HepG2 (cell line): ENCODE data around the gene EIF4G3. TPM values are rescaled to one million over a fixed set of nuclear protein-coding genes. Genes with fewer than 3 reads are reported as not detected.

Source experiments
- AGO2 ChIP-seq: fragments of 200-400 bp; formaldehyde crosslinking; optimal IDR thresholded peaks from 2 replicates; pipeline ENCODE3; 2017; ENCODE audit warnings: mild to moderate bottlenecking, low read depth, low read length, moderate library complexity
- BRCA1 ChIP-seq: sonication (generic); formaldehyde crosslinking; IDR thresholded peaks from 2 replicates; pipeline ENCODE4 v1.4.0; 2020; ENCODE audit warnings: missing genetic modification reagents
- DMAP1 ChIP-seq: IDR thresholded peaks from 2 replicates; pipeline ENCODE4 v1.6.1; 2016
- DR1 ChIP-seq: sonication (generic); formaldehyde crosslinking; IDR thresholded peaks from 2 replicates; pipeline ENCODE4 v1.8.0; 2021; ENCODE audit warnings: mild to moderate bottlenecking, missing genetic modification reagents, inconsistent platforms
- HNRNPLL ChIP-seq: fragments of 200-400 bp; formaldehyde crosslinking; IDR thresholded peaks from 2 replicates; pipeline ENCODE4 v1.6.1; 2017; ENCODE audit warnings: mild to moderate bottlenecking, low read depth, low read length; ENCODE audit not compliant: poor library complexity, severe bottlenecking
- HNRNPUL1 ChIP-seq: fragments of 200-400 bp; formaldehyde crosslinking; IDR thresholded peaks from 2 replicates; pipeline ENCODE4 v1.6.1; 2017; ENCODE audit warnings: low read depth, mild to moderate bottlenecking, low read length, moderate library complexity
- IKZF4 ChIP-seq: sonication (generic); formaldehyde crosslinking; IDR thresholded peaks from 2 replicates; pipeline ENCODE4 v1.5.1; 2020; ENCODE audit warnings: borderline replicate concordance, mild to moderate bottlenecking, low read depth, missing genetic modification reagents; ENCODE audit errors: not compliant biosample characterization
- MIER3 ChIP-seq: IDR thresholded peaks from 2 replicates; pipeline ENCODE4 v1.6.1; 2016; ENCODE audit warnings: missing compliant biosample characterization, borderline replicate concordance
- MTERF4 ChIP-seq: sonication (generic); formaldehyde crosslinking; IDR thresholded peaks from 2 replicates; pipeline ENCODE4 v1.8.0; 2023; ENCODE audit warnings: mild to moderate bottlenecking, missing genetic modification reagents
- RFX3 ChIP-seq: IDR thresholded peaks from 2 replicates; pipeline ENCODE4 v1.6.1; 2016; ENCODE audit warnings: missing biosample characterization, missing genetic modification reagents
- RXRA ChIP-seq: sonication (generic); formaldehyde crosslinking; IDR thresholded peaks from 2 replicates; pipeline ENCODE4 v1.5.1; 2020; ENCODE audit warnings: missing genetic modification reagents
- ZFX ChIP-seq: sonication (generic); formaldehyde crosslinking; IDR thresholded peaks from 2 replicates; pipeline ENCODE4 v1.4.0; 2020; ENCODE audit warnings: mild to moderate bottlenecking, low read depth, missing genetic modification reagents, moderate library complexity
- ZNF263 ChIP-seq: sonication (generic); formaldehyde crosslinking; IDR thresholded peaks from 2 replicates; pipeline ENCODE4 v1.4.0; 2020; ENCODE audit warnings: missing genetic modification reagents
- ZNF274 ChIP-seq: sonication (generic); formaldehyde crosslinking; IDR thresholded peaks from 2 replicates; pipeline ENCODE4 v1.5.1; 2020; ENCODE audit warnings: mild to moderate bottlenecking, missing genetic modification reagents
- ZNF34 ChIP-seq: sonication (generic); formaldehyde crosslinking; IDR thresholded peaks from 2 replicates; pipeline ENCODE4 v1.4.0; 2020; ENCODE audit warnings: mild to moderate bottlenecking, missing genetic modification reagents, borderline replicate concordance
- ZNF777 ChIP-seq: sonication (generic); formaldehyde crosslinking; IDR thresholded peaks from 2 replicates; pipeline ENCODE4 v1.4.0; 2020; ENCODE audit warnings: missing genetic modification reagents
- ZXDC ChIP-seq: sonication (generic); formaldehyde crosslinking; IDR thresholded peaks from 2 replicates; pipeline ENCODE4 v1.5.0; 2020; ENCODE audit warnings: mild to moderate bottlenecking, missing genetic modification reagents
- polyA plus RNA-seq, 8 experiments: library from polyadenylated mRNA; depleted of rRNA in 3 of 8; stranded (reverse) in 7 of 8; unstranded in 1 of 8; fragments of >200 nt; fragmentation: Illumina TruSeq in 4 of 8; extraction: Trizol in 4 of 8; gene quantifications; 2 replicates each; pipeline versions ENCODE4 v1.2.1 to v1.2.3, GENCODE V29; 2011 to 2016; ENCODE audit warnings: low read depth in 4 of 8, missing spikeins in 1 of 8, mixed read lengths in 1 of 8; ENCODE audit not compliant: insufficient read depth in 1 of 8
- total RNA-seq, 5 experiments: library from RNA; depleted of rRNA; stranded (reverse); fragments of >200 nt; fragmentation: Illumina TruSeq; extraction: Trizol; gene quantifications; 2 replicates each; pipeline ENCODE4 v1.2.3, GENCODE V29; 2016; ENCODE audit warnings: low read depth in 1 of 5
- TF ChIP-seq, protein P1 (sequence below): sonication (generic); formaldehyde crosslinking; IDR thresholded peaks from 2 replicates; pipeline ENCODE4 v1.5.0; 2020; ENCODE audit warnings: missing genetic modification reagents
- TF ChIP-seq, protein P2 (sequence below): sonication (generic); formaldehyde crosslinking; IDR thresholded peaks from 2 replicates; pipeline ENCODE4 v1.4.0; 2020; ENCODE audit warnings: mild to moderate bottlenecking, missing genetic modification reagents

EIF4G3 gene
- total and polyA plus RNA-seq, 2 of the 13 experiments (the other 11 are each of a cell fraction or from before 2014, with no cell fraction given): 22.2 to 27.6 TPM

DNA sequence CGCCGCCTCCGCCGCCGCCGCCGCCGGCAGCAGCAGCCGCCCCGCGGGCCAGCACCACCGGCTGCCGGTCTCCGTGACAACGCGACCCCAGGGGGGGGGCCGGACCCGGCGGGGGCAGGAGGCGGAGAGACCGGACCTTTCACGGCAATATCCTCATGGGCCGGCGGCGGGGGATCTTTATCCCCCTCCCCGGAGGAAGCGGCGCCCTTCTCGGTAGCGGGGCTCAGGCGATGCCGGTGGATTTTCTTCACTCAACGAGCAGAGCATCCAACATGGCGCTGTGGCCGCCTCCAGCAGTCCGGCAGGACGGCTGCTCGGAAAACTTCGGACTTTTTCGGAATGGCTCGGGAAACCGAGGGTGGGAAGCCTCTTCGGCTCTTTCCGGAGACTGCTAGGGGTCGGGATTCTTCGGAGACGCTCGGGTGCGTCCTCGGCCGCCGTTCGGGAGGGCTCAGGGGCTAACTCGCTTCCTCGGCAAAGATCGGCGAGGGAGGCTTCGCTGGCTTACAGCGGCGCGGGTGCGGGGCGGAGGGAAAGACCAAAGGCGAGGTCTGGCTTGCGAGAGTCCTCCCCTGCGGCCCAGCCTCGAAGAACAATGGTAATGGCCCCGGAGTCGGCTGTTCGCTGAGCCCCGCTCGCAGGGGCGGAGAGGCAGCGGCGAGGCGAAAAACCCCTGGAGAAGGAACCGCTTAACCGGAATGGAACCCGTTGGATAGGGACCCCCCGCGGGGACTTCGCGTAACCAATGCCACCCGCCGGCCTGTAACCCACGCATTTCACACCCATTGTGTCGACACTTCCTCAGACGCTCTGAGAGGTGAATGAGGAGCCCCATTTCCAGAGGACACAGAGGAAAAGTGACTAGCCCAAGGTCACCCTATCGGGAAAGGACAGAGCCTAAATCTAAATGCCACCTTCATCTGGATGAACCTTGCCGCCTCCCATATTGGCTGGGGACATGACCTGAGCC lies at the start of gene EIF4G3 (continued):
- TF ChIP-seq, protein P1, sequence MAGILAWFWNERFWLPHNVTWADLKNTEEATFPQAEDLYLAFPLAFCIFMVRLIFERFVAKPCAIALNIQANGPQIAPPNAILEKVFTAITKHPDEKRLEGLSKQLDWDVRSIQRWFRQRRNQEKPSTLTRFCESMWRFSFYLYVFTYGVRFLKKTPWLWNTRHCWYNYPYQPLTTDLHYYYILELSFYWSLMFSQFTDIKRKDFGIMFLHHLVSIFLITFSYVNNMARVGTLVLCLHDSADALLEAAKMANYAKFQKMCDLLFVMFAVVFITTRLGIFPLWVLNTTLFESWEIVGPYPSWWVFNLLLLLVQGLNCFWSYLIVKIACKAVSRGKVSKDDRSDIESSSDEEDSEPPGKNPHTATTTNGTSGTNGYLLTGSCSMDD (CRISPR knock-in tag): no peak
- peak; percentile 49; the same call in 1 of the 2 replicates for TF ChIP-seq ZNF777
- TF ChIP-seq RFX3 (CRISPR knock-in tag): peak; percentile 62; the same call in 1 of the 2 replicates
- peak; percentile 15; the same call in 1 of the 2 replicates for TF ChIP-seq RXRA (CRISPR knock-in tag)
- no peak for TF ChIP-seq HNRNPUL1
- peak; percentile 15 for TF ChIP-seq AGO2
- TF ChIP-seq ZNF274 (CRISPR knock-in tag): peak; percentile 63; the same call in 1 of the 2 replicates
- peak; percentile 24; the same call in 1 of the 2 replicates for TF ChIP-seq MIER3 (CRISPR knock-in tag)
- peak; percentile 17 for TF ChIP-seq IKZF4 (CRISPR knock-in tag)
- peak; percentile 30 for TF ChIP-seq HNRNPLL
- TF ChIP-seq ZNF34 (CRISPR knock-in tag): 0 out of 2 replicates have a peak, but pooled peaks have one; percentile 28
- TF ChIP-seq DR1: peak; percentile 89
- TF ChIP-seq ZXDC (CRISPR knock-in tag): 0 out of 2 replicates have a peak, but pooled peaks have one; percentile 45
- peak; percentile 21; the same call in 1 of the 2 replicates for TF ChIP-seq ZFX
- no peak for TF ChIP-seq BRCA1
- TF ChIP-seq, protein P2, sequence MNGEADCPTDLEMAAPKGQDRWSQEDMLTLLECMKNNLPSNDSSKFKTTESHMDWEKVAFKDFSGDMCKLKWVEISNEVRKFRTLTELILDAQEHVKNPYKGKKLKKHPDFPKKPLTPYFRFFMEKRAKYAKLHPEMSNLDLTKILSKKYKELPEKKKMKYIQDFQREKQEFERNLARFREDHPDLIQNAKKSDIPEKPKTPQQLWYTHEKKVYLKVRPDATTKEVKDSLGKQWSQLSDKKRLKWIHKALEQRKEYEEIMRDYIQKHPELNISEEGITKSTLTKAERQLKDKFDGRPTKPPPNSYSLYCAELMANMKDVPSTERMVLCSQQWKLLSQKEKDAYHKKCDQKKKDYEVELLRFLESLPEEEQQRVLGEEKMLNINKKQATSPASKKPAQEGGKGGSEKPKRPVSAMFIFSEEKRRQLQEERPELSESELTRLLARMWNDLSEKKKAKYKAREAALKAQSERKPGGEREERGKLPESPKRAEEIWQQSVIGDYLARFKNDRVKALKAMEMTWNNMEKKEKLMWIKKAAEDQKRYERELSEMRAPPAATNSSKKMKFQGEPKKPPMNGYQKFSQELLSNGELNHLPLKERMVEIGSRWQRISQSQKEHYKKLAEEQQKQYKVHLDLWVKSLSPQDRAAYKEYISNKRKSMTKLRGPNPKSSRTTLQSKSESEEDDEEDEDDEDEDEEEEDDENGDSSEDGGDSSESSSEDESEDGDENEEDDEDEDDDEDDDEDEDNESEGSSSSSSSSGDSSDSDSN (CRISPR knock-in tag): peak; percentile 57; the same call in 1 of the 2 replicates
- peak; percentile 76 for TF ChIP-seq DMAP1 (CRISPR knock-in tag)
- 0 out of 2 replicates have a peak, but pooled peaks have one; percentile 39 for TF ChIP-seq MTERF4 (CRISPR knock-in tag)
- TF ChIP-seq ZNF263 (CRISPR knock-in tag): peak; percentile 92
